Stimulated activated CD8-positive, alpha-beta memory T cell treated with anti-CD3 and anti-CD28 coated beads, Interleukin-12 subunit alpha, Interleukin-12 subunit beta, amount 100 ng/mL, for 4 hours (primary cell): ENCODE measurements around the gene WWOX.

ENCODE experiments used
- DNase-seq: peaks from one replicate; pipeline ENCODE4 v3.0.0-alpha.2; 2020; ENCODE audit warnings: low read depth

The WWOX gene

GRCh38 chr16:78659668-78660217, 560.3 kb downstream of the WWOX start:
- DNase-seq: no peak

- DNase-seq: no peak
Observed at GRCh38 chr16:78660795-78661194, 561.3 kb downstream of the WWOX start.

- DNase-seq: no peak
Observed at GRCh38 chr16:78663690-78664089, 564.2 kb downstream of the WWOX start.

GRCh38 chr16:78664811-78665772, 565.6 kb downstream of the WWOX start:
- DNase-seq: no peak

GRCh38 chr16:78666318-78666717, 566.9 kb downstream of the WWOX start:
- DNase-seq: no peak

- no peak for DNase-seq
Observed at GRCh38 chr16:78667675-78668074, 568.2 kb downstream of the WWOX start.

- no peak for DNase-seq
Observed at GRCh38 chr16:78668393-78668792, 568.9 kb downstream of the WWOX start.

GRCh38 chr16:78669994-78670393, 570.5 kb downstream of the WWOX start:
- no peak for DNase-seq

GRCh38 chr16:78672779-78673556, 573.5 kb downstream of the WWOX start:
- no peak for DNase-seq

GRCh38 chr16:78673884-78674283, 574.4 kb downstream of the WWOX start:
- DNase-seq: no peak

GRCh38 chr16:78675312-78675711, 575.9 kb downstream of the WWOX start:
- DNase-seq: no peak

- DNase-seq: no peak
Observed at GRCh38 chr16:78675951-78676792, 576.7 kb downstream of the WWOX start.

GRCh38 chr16:78677181-78677731, 577.8 kb downstream of the WWOX start:
- DNase-seq: no peak

GRCh38 chr16:78679546-78679945, 580.1 kb downstream of the WWOX start:
- no peak for DNase-seq

GRCh38 chr16:78681743-78682142, 582.3 kb downstream of the WWOX start:
- DNase-seq: no peak

GRCh38 chr16:78684030-78684611, 584.7 kb downstream of the WWOX start:
- DNase-seq: no peak

GRCh38 chr16:78684655-78685375, 585.4 kb downstream of the WWOX start:
- DNase-seq: no peak

GRCh38 chr16:78686601-78687000, 587.1 kb downstream of the WWOX start:
- DNase-seq: no peak

- no peak for DNase-seq
Observed at GRCh38 chr16:78689028-78689427, 589.6 kb downstream of the WWOX start.

- DNase-seq: no peak
Observed at GRCh38 chr16:78689536-78689935, 590.1 kb downstream of the WWOX start.
